ENCODE data around the gene DNAAF8.
"Not testable (repeated sequence)": the region's sequence is repeated elsewhere in the genome, so short reads cannot be mapped to it uniquely, and the experiment has no call there.

Gene DNAAF8

DNA sequence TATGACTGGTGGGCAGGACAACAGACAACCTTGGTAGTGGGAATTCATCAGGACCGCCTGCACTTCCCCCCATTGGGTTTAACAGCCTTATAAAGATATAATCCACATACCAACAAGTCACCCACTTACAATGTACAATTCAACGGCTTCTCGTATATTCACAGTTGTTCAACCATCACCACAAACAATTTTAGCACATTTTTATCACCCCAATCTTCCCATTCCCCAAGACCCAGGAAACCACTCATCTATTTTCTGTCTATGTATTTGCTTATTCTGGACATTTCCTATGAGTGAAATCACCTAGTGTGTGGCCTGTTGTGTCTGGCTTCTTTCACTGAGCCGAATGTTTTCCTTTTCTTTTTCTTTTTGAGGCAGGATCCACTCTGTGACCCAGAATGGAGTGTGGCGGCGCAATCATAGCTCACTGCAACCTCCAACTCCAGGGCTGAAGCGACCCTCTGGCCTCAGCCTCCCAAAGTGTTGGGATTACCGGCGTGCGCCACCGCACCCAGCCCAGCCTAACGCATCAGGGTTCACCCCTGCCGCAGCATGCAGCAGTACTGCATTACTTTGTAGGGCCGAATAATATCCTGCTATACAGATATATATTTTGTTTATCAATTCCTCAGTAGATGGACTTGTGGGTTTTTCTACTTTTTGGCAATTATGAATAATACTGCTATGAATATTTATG is 11.1 kb upstream of the DNAAF8 start:
- DNase-seq (ENCODE audit: low read depth in 2 of 2), result no peak

- no peak for DNase-seq (ENCODE audit: low read depth in 2 of 2)
Measured at GRCh38 chr16:4724661-4725270, 9.6 kb upstream of the DNAAF8 start.

- DNase-seq (ENCODE audit: low read depth in 2 of 2), result no peak
Measured at GRCh38 chr16:4726616-4727015, 7.7 kb upstream of the DNAAF8 start.

- DNase-seq (ENCODE audit: low read depth in 2 of 2), result no peak
Measured at GRCh38 chr16:4728676-4729075, 5.7 kb upstream of the DNAAF8 start.

DNA sequence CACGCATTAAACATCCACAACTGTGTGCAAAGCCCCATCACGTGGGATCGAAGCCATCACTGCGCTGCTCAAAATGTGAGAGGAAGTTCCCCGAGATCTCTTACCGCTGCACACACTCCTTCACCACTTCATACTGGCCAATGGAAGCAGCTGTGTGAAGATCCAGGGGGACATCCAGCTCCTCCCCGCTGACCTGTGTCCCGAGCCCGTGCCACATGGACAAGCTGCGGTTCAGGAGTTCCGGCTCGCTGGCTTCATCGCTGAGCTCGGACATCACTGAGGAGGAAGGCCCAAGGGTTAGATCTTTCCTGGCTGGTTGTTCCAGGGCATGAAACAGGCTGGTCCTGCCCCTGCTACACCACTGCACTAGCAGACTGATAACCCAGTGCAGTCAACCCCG is 4.5 kb upstream of the DNAAF8 start:
- no peak for DNase-seq (ENCODE audit: low read depth in 2 of 2)

DNA sequence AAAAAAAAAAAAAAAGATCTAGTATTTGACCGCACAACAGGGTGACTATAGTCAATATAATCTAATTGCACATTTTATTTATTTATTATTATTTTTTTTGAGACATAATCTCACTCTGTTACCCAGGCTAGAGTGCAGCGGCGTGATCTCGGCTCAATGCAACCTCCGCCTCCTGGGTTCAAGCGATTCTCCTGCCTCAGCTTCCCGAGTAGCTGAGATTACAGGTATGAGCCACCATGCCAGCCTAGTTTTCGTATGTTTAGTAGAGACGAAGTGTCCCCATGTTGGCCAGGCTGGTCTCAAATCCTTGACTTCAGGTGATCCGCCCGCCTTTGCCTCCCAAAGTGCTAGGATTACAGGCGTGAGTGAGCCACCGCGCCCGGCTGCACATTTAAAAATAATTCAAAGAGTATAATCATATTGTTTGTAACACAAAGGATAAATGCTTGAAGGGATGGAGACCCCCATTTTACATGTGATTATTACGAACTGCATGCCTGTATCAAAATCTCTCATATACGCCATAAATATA is 1.1 kb upstream of the DNAAF8 start:
- no peak for DNase-seq (ENCODE audit: low read depth in 2 of 2)

GRCh38 chr16:4733747-4734062 is 632 bp upstream of the DNAAF8 start:
- no peak for DNase-seq (ENCODE audit: low read depth in 2 of 2)

GRCh38 chr16:4734730-4735535 is 596 bp downstream of the DNAAF8 start:
- DNase-seq (ENCODE audit: low read depth in 2 of 2), result peak; percentile 85 to 91

GRCh38 chr16:4736546-4736945 is 2.2 kb downstream of the DNAAF8 start:
- no peak for DNase-seq (ENCODE audit: low read depth in 2 of 2)

- DNase-seq (ENCODE audit: low read depth in 2 of 2), result no peak
Measured at GRCh38 chr16:4737545-4737944, 3.2 kb downstream of the DNAAF8 start.

- DNase-seq (ENCODE audit: low read depth in 2 of 2), result not testable (repeated sequence)
Measured at GRCh38 chr16:4738370-4738769, 4.0 kb downstream of the DNAAF8 start.

GRCh38 chr16:4743226-4743878 is 9.0 kb downstream of the DNAAF8 start:
- no peak for DNase-seq (ENCODE audit: low read depth in 2 of 2)

DNA sequence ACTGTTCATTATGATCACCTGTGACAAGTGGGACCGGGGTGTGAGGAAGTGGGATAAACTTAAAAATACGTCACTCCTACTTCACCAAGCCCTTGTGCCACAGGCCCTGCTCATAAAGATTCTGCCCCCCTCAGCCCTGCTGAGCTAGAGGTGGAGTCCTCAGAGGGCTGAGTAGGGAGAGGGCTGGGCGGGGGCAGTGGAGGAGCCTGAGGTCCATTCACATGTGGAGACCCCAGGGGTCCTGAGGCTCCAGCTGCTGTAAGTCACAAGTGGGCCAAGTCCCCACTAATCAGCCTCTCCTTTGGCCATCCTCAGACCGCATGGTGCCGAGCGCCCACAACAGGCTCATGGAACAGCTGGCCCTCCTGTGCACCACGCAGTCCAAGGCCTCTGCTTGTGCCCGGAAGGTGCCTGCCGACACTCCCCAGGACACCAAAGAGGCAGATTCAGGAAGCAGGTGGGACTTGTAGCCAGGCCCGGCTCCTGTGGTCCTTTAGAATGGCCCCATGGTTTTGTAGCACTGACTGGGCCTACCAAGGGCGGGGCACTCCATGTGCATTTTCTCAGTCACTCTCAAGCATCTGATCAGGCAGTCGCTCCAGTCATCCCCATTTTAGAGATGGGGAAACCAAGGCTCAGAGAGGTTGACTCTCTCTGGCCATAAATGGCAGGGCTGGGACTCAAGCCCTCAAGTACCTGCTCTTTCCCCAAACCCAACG is 10.4 kb downstream of the DNAAF8 start:
- no peak for DNase-seq (ENCODE audit: low read depth in 2 of 2)

DNA sequence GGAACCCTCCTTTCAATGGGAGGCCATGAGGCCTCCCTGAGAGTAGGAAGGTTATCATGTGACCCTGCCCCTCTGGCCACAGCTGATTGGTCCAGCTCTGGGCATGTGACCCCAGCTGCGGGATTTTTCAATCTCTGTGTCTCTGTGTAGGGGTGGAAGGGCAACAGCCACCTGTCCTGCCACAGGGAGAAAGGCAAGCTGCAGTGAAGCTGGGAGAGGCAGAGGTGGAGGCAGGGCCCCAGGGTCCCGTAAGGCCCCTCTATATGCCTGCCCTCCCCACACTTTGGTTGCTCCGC is 10.9 kb downstream of the DNAAF8 start:
- no peak for DNase-seq (ENCODE audit: low read depth in 2 of 2)

- no peak for DNase-seq (ENCODE audit: low read depth in 2 of 2)
Measured at GRCh38 chr16:4746215-4746614, 11.9 kb downstream of the DNAAF8 start.

DNA sequence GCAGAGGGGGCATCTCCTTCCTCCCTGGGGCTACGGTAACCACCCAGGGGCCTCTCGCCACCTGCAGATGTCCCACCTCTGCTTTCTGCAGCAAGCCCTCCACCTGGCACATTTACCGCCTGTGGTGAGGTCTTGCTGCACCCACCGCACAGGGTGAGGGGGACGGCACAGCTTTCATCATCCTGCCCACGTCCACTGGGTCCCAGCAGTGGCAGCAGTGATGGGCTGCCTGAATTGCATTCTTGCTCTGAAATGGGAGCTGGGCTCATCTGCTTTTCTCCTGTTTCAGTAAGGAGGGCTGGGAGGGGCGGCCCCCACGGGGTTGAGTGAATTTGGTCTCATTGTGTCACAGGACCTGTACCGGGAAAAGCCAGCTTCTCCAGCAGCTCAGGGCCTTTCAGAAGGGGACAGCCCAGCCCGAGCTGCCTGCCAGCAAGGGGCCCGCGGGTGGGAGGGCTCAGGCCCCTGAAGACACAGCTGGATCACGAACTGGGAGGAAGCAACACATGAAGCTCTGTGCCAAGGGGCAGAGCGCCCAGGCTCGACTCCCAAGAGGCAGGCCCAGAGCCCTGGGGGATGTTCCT is 12.7 kb downstream of the DNAAF8 start:
- no peak for DNase-seq (ENCODE audit: low read depth in 2 of 2)

GRCh38 chr16:4747906-4748681 is 13.8 kb downstream of the DNAAF8 start:
- no peak for DNase-seq (ENCODE audit: low read depth in 2 of 2)

GRCh38 chr16:4748682-4749411 is 14.5 kb downstream of the DNAAF8 start:
- DNase-seq (ENCODE audit: low read depth in 2 of 2), result no peak

GRCh38 chr16:4749700-4750257 is 15.4 kb downstream of the DNAAF8 start:
- no peak for DNase-seq (ENCODE audit: low read depth in 2 of 2)

DNA sequence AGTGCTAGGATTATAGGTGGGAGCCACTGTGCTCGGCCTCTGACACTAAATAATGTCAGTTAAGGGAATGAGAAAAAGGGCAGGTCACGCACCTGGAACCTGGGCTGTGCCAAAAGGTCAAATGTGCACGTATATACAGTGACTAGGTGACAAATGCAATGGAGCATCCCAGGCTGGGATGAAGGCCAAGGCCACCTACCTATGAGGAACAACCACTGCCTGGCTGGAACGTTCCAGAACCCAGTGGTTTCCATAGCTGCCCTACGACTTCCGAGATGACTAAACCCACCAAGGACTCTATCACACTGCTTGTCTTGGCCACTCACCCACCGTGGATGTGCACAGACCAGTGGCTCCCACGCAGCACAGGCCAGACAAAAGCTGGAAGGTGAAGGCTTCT is 16.6 kb downstream of the DNAAF8 start:
- DNase-seq (ENCODE audit: low read depth in 2 of 2), result no peak
